Body of pancreas (tissue), 4 donors: ENCODE measurements around the gene C10orf53. TPM values are rescaled to one million over a fixed set of nuclear protein-coding genes. Genes with fewer than 3 reads are reported as not detected.

Source experiments
- ATAC-seq: fragments of 150-250 bp; one replicate; pipeline ENCODE4 v1.9.1; 2016
- DNase-seq, 4 donors: peaks; one replicate each; pipeline ENCODE4 v3.0.0-alpha.2; 2019
- H3K27ac ChIP-seq, 4 donors: fragments of 200-600 bp; sonication (generic); 1 replicate in 3 of 4; 2 replicates in 1 of 4; pipeline versions ENCODE4 v1.5.1 to v1.6.1; 2016 to 2019; ENCODE audit warnings: mild to moderate bottlenecking in 1 of 4, mixed read lengths in 1 of 4, moderate library complexity in 1 of 4
- H3K27me3 ChIP-seq, 2 donors: fragments of 200-600 bp; sonication (generic); one replicate each; pipeline ENCODE4 v1.6.0; 2016; ENCODE audit warnings: mild to moderate bottlenecking in 1 of 2
- H3K36me3 ChIP-seq, 2 donors: fragments of 200-600 bp; sonication (generic); replicated peaks in 1 of 2; 2 replicates each; pipeline ENCODE4 v1.5.1; 2016; ENCODE audit warnings: low read depth in 2 of 2; ENCODE audit not compliant: insufficient read depth in 1 of 2
- H3K4me1 ChIP-seq: fragments of 200-600 bp; sonication (generic); one replicate; pipeline ENCODE4 v1.6.0; 2016
- H3K4me3 ChIP-seq, 2 donors: fragments of 200-600 bp; sonication (generic); 1 replicate in 1 of 2; 2 replicates in 1 of 2; pipeline ENCODE4 v1.5.1; 2016 to 2019
- H3K9me3 ChIP-seq, 3 donors: fragments of 200-600 bp; sonication (generic); 1 replicate in 2 of 3; 2 replicates in 1 of 3; pipeline ENCODE4 v1.5.1; 2016
- CTCF ChIP-seq, 7 experiments: fragments of 450-650 bp in 4 of 7; fragments of 200-600 bp in 3 of 7; sonication (generic) in 3 of 7; IDR thresholded peaks; one replicate each; pipeline ENCODE4 v1.5.1; 2016 to 2019; ENCODE audit warnings: antibody characterized with exemption in 7 of 7
- POLR2A ChIP-seq, 3 donors: fragments of 450-650 bp; IDR thresholded peaks; one replicate each; pipeline ENCODE4 v1.6.1; 2016; ENCODE audit warnings: antibody characterized with exemption in 3 of 3, mild to moderate bottlenecking in 2 of 3
- WGBS, 2 donors: methylation state at CpG; one replicate each; pipeline ENCODE4 v1.1.5; 2017; 5-methylcytosine and 5-hydroxymethylcytosine counted together
- intact Hi-C: fragments of 100-400 bp; cut with DNase I; formaldehyde crosslinking; loops from one replicate; pipeline ENCODE4 v1.15.1; 2023
- total RNA-seq, 2 donors: library from RNA; depleted of rRNA; stranded (reverse); fragments of >200 nt; gene quantifications; one replicate each; pipeline ENCODE4 v1.1.0, GENCODE V29; 2016

Gene C10orf53
- total RNA-seq, 2 donors from 2014 or later: not detected

DNA sequence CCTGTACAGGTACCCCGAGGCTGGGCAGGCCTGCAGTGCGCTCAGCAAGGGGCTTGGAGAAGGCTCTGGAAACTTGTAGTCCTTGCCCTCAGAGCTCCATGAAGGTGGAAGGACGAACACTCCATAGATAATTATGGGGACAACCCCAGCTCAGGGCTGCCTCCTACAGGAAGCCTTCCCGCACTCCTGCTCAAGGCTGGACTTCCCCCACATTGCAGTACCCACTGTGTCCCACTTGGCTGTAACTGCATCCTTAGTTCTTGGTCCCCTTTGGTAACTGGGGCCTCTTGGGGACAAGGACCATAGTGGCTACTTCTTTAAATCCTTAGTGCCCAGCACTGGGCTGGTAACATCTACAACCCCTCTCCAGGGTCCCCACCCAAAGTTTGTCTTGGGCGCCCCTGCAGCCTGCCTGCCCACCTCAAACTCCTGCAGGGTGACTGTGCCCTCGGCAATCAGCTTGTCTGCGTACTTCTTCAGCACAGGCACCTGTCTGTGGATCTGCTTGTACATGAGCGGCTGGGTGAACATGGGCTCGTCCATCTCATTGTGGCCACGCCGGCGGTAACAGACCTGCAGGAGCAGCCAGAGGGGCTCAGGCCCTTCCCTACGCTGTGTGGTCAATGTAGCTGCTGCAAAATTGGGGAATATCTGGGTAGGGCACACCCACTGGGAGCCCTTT is 65.6 kb downstream of the C10orf53 start:
- ATAC-seq (no peak), DNase-seq (no peak)
- Histone ChIP-seq H3K4me3 (no peak overlapping the region), H3K27me3 (no peaks in the 10 kb centered on the region), H3K9me3 (no peaks in the 10 kb centered on the region), H3K36me3 (no peaks in the 10 kb centered on the region), H3K4me1 (no peaks in the 10 kb centered on the region), H3K27ac (no peak overlapping the region)
- 72 to 83% methylated on average over 2 to 13 of the region's 13 CpGs for WGBS, 2 donors
- intact Hi-C loops: no loop called here
- TF ChIP-seq CTCF (IDR thresholded peaks at IDR 0.05): no peak
- no peak for TF ChIP-seq POLR2A (IDR thresholded peaks at IDR 0.05)

DNA sequence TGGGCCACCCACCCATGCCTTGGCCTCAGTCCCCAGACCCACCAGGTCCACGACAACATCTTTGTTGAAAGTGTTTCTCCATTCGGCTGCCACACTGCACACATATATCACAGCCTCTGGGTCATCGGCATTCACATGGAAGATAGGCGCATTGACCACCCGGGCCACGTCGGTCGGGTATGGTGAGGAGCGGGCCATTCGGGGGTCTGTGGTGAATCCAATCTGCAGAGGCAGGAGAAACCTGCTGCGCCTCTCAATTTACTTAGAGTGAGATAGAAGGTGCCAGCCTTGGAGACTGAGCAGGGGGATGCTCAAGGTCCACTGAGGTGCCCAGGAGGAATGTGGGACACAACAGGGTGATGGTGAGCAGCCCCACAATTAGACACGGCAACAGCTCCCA is 66.3 kb downstream of the C10orf53 start:
- Histone ChIP-seq H3K36me3 (no peaks in the 10 kb centered on the region), H3K4me1 (no peaks in the 10 kb centered on the region), H3K27me3 (no peaks in the 10 kb centered on the region), H3K27ac (no peak overlapping the region), H3K9me3 (no peaks in the 10 kb centered on the region), H3K4me3 (no peak overlapping the region)
- DNase-seq (no peak), ATAC-seq (no peak)
- intact Hi-C loops: no loop called here
- WGBS, 2 donors: 86 to 90% methylated on average over 11 to 12 of the region's 12 CpGs
- TF ChIP-seq POLR2A (IDR thresholded peaks at IDR 0.05) (no peak), CTCF (IDR thresholded peaks at IDR 0.05) (no peak)

- H3K27me3 ChIP-seq: no peaks in the 10 kb centered on the region
- H3K27ac ChIP-seq: no peak overlapping the region
- no peaks in the 10 kb centered on the region for H3K36me3 ChIP-seq
- H3K4me1 ChIP-seq: no peaks in the 10 kb centered on the region
- 86 to 88% methylated on average over 13 to 20 of the region's 20 CpGs for WGBS, 2 donors
- intact Hi-C loops: no loop called here
- no peak for TF ChIP-seq POLR2A (IDR thresholded peaks at IDR 0.05)
- no peak for TF ChIP-seq CTCF (IDR thresholded peaks at IDR 0.05)
- no peak for DNase-seq
- no peak for ATAC-seq
- no peaks in the 10 kb centered on the region for H3K9me3 ChIP-seq
- H3K4me3 ChIP-seq: no peak overlapping the region
Observed at GRCh38 chr10:49746626-49747302, 67.3 kb downstream of the C10orf53 start.

Other genes with a start within 250 kb of the C10orf53 start
- 10 to 100 TPM; 15.6 to 16.8 TPM for gene ERCC6, start 140.5 kb upstream of the C10orf53 start, total RNA-seq
- not detected for gene SLC18A3, start 69.3 kb upstream of the C10orf53 start, total RNA-seq
- gene CHAT, start 65.6 kb upstream of the C10orf53 start, total RNA-seq: under 1 TPM in 1 of 2 donors, not detected in 1; 0.26 TPM
- 1 to 10 TPM; 2.6 to 4.3 TPM for gene OGDHL, start 82.7 kb downstream of the C10orf53 start, total RNA-seq